Activated CD4-positive, alpha-beta T cell treated with anti-CD3 and anti-CD28 coated beads, Interleukin-2, amount 50 U/mL, for 4 hours (primary cell): Measurements from ENCODE around the gene PLEKHG1.

Experiments used
- DNase-seq, 2 experiments: peaks; one replicate each; pipeline ENCODE4 v3.0.0-alpha.2; 2020

The PLEKHG1 gene

DNA sequence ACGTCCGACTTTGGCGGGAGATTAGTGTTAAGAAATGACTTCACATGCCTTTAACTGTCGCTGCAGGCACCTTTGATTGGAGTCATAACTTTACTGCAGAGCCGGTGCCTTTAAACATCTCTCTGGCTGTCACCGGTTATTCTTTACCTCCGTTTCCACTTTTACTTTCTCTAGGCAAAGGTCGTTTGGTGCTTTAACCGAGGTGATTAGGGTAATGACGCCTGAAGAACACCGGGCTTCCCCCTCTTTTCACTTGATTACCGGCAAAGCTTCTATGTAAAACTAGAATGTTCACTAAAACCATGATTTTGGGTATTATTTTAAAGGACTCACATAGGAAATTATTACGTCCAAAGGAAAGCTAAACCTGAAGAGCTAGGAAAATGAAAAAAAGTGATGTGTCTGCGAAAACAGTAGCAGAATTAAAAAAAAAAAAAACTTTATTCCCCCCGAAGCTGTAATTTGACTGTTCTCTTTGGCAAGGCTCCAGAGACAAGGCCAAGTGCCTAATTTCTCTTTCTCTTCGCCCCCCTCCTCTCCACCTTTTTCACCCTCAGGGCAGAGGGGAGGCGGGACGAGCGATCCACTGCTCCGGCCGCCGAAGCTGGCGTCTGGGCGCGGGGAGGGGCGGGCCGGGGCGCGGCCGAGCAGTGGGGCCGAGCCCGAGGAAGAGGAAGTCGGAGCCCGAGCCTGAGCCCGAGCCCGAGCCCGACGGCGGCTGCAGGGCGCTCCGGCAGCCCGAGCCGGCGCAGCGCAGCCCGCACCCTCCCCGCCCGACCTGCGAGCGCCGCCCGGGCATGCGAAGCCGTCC, at the start of gene PLEKHG1:
PLEKHG1 (plus strand) TSS at position 687 of the 811 bp plus-strand sequence. CDS start 133,797 bp downstream, outside the sequence.
- DNase-seq, result peak; percentile 27 to 28

DNA sequence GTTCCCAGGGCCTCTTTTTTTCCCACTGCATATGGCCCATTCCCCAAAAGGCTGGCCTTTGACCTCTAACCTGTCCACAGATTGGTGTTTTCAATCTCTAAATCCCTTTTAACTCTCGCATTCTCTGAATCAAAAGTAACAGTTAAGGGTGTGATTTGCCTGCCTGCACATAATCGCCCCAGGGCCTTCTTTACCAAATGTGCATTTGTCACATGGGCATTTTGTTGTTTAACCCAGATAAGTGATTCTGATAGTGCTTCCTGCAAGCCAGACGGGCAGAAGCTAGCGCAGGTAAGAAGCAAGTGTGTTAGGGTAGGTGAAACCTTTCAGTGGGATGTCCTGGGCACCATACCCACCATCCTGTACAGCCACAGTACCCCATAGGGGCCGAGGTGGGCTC, 49.4 kb upstream of the PLEKHG1 start:
- DNase-seq, result no peak

DNA sequence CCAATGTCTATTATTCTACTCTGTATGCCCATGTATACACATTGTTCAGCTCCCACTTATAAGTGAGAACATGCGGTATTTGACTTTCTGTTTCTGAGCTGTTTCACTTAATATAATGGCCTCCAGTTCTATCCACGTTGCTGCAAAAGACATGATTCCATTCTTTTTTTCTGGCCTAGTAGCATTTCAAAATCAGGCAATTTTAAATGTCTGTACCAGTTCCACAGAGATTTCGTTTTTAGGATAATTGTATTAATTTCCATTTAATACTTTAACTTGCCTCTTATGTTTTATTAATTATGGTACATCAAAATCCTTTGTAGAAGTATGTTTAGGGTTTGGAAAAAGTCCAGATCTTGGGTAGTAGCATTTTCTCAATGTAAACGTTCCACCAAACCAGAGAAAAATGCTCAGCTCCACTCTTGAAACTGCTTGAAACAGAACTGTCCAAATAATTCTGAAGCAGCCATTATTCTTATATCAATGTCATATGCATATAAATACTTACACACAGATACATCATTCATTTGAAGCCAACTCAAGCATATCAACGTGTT, 42.6 kb upstream of the PLEKHG1 start:
- no peak for DNase-seq

DNA sequence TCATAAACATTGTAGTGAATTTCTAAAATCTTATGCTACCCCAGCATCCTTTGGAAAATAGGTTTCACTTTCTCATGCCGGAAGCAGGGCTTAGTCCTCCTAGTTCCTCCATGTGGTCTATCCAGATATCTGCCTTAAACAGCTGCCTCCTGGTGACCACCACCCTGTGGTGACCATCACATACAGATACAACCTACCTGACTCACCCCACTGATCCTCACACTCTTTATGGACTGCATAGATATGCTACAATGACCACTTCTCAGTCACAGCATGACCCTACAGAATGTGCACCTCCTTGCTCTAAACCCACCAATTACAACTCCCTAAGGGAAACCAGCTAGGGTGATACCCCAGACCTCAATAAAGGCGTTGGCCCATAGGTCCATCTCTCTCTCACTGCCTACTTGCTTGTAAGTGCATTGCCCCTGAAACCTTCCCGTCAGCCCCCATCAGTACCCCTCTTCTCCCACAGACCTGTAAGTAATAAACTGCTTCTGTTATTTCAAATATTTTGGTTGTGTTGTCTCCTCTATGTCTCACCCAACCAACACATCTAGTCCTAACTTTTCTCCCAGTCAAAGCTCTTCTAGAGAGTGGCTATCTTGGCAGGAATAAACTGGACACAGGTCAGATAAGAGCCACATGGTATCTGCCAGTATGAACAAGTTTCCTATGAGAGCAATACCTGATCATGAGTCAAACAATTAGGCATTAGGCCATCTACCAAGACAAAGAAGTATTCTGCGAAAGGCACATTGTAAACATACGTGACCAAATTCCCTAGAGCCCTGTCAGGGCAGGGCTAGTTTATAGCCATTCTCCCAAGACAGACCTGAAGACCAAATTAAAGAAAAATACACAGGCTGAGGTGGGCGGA, 39.4 kb upstream of the PLEKHG1 start:
- DNase-seq, result no peak

DNA sequence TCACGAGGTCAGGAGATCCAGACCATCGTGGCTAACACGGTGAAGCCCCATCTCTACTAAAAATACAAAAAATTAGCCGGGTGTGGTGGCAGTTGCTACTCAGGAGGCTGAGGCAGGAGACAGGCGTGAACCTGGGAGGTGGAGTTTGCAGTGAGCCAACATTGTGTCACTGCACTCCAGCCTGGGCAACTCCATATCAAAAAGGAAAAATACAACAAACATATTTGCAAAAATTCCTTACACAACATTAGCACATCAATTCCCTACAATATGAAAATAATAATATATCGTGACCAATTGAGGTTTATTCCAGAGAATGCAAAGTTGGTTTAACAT, 38.8 kb upstream of the PLEKHG1 start:
- DNase-seq, result no peak

DNA sequence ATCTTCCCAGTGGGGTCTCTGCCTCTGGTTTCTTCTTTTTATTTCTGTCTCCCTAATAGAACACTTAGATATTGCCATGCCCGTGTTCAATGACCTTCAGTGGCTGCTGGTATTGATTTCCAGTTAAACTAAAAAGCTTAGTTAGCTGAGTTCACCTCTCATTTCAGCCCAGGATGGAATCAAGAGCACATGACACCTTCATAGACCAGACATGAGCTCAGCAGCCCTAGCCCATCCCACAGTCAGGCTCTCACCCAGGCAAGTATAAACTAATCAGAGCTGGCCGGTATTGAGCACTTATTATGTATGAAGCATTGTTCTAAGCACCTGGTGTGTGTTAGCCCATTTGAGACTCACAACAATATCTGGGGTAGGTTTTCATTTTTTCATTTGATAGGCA, 33.7 kb upstream of the PLEKHG1 start:
- no peak for DNase-seq

DNA sequence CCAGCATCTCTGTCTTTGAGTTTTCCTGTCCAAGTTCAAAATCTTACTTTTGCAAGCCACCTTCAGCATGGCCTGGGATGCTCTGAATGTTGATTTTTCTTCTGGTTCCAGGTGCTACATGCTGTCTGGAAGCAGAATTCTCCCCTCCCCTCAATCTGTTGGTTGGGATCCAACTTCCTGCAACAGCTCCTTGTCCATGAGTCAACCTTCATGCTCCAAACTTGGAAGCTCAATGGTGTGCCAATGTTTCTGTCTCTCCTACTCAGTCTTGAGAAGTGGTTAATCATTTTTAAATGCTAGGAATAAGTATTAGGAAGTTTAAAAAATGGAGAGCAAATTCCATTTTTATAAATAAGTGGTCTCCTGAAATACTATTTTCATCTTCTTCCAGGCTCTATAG, 33.2 kb upstream of the PLEKHG1 start:
- DNase-seq, result no peak

DNA sequence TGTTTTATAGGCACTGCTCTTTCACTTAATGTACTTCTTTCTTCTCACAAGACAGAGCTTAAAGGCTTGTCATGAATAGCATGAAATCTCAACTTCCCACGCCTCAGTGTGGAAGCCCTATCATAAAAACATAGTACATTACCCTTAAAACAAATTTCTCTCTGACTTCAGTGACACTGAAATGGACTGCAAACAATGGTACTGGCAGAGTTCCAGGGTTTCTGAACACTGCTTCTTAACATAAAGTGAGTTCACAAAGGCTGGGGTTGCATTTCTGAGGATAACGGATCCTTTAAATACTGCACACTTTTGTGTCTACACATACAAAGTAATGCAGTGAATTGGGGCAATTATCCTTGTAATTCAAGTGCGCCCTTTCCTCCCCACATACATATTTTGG, 32.3 kb upstream of the PLEKHG1 start:
- no peak for DNase-seq

DNA sequence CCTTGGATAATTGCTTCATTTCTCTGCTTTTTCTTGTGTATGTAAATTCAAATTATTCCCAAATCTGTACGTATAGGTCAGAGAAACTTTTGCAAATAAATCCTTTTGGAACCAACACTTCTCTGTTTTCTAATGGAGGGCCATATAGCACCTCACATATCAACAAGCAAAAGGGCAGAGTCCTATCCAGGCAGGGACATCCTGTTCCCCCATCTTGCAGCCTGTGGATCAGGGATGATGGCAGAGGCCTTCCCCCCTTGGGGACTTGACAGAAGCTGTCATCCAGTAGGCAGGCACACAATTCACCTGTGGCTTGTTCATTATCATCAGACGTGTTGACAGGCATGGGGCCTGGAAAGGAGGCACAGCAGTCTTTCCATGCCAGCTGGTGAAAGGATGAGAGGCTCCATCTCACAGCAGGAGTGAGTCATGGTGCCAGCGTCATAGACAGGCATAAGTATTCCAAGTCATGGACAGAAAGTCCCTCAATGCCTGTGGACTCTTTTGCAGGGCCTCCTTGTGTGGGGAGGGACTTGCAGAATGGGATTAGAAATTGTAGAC, 31.8 kb upstream of the PLEKHG1 start:
- no peak for DNase-seq

DNA sequence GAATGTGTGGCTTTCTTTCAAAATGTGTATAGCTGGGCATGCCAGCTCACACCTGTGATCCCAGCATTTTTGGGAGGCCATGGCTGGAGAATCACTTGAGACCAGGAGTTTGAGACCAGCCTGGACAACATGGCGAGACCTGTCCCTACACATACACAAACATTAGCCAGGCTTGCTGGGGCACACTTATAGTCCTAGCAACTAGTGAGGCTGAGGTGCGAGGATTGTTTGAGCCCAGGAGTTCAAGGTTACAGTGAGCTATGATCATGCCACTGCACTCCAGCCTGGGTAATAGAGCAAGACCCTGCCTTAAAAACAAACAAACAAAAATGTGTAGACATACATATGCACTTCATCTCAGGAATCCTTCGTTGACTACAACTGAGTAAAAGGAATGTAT, 31.1 kb upstream of the PLEKHG1 start:
- no peak for DNase-seq

DNA sequence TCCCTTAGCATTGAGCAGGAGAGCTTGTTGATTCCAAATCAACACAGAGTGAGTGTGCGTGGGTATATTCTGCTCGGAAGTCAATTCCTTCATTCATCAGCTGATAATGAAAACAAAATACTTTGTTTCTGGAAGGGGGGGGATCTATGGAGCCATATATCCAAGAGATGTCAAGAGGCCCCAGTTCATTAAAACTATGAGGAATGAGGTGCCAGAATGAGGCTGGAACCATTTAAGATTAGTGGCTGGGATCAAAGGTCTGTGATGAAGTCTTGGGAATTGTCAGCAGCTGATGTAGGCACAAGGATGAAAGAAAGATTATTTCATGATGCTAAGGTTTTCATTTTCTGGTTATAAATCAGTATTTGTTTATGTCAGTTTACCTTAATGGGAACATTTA, 30.5 kb upstream of the PLEKHG1 start:
- no peak for DNase-seq

DNA sequence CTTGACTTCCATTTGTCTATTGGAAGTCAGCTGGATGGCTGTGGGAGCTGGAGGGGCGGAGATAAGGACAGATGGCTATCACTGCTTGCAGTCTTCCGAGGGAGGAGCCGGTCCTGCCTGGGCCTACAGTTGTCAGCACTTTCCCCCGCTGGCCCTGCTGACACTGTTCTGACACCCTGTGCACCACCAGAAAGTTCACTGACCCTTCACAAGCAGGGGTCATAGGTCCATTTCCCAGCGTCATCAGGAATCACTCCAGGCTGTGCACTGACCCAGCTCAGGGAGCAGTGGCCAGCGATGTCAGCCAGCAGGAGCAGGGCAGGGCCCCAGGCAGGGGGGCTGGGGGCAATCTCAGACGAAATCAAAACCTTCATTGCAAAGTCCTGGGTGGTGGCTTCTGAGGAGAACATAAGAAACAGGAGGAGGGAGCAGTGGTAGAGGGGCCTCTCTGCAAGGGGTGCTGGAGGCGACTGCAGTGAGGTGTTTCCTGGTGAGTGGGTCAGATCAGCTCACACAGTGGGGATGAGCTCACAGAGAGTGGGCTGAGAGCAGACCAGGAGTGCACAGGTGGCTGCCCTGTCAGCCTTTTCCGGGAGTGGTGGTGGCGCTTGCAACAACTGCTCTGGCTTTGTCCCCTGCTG, 26.5 kb upstream of the PLEKHG1 start:
- DNase-seq, result no peak

DNA sequence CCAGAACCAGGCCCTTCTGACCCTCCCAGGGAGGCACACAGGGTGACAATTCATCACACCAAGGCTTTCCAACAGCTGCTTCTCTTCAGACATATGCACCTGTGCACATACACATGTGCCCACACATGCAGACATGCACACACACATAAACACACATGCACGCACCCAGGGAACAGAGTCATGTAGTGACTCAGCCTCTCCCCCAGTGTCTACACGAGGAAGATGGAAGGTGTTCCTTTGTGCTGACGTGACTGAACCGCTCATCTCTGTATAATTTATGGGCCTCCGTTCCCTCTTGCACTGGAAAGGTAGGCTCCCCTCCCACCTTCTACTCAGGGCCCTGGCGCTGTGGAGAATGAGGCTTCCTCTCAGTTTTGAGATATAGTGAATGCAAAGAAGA, 23.8 kb upstream of the PLEKHG1 start:
- no peak for DNase-seq

DNA sequence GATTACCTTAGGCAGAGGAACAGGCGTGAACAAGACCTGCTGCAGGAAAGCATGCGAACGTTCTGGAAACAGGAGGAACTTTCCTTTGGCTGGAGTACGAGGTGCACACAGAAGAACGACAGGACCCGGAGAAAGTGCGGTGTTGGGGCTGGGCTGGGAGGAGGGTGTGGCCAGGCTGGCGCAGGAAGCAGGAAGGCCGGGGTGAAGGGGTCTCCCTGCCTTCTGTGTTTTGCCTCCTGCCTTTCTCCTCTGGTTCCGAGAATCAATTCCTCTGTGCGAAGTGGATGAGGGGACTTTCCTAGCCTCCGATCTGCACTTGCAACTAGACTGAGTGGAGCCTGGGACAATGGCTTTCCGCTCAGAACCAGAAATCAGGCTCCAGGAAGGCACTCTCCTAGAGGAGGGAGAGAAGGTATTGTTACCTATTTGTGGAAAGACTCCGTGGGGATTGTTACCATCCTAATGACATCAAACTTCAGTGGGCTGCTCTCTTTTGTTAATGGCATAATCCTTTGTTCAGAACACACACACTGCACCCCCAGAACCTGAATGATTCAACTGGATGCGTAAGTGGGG, 22.9 kb upstream of the PLEKHG1 start:
- DNase-seq, result no peak

DNA sequence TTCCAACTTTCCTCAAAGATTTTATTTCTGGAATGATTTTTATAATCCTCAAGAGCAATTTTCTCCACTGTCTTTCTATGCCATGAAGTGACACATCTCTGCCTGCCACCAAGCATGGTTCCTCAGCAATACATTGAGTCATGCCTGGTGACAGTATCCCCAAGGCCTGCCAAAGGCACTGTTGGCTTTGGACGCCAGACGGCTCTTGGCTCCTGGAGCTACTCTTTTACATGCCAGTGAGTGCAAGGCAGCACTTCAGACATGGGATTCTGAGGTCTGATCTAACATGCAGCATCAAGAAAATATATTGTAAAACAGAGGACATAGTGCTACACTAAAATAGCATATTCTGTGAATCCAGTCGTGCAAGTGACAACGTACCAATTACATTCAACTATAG, 20.1 kb upstream of the PLEKHG1 start:
- no peak for DNase-seq

DNA sequence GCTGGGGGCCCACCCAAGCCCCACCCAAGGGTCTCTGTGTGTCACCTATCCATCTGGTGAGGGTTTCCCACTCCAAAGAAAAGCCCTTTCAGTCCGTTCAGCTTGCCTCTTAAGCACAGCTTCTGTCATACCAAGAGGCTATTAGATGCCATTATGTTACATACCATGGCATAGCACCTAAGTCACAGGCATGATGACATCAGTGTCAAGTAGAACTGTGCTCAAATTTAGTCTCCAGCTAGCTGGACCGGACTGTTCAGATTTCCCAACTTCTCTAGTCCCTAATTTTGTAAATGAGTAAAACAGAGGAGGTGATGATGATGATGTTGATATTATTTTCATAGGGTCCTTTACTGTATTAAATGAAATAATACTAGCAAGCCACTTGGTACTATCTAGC, 19.2 kb upstream of the PLEKHG1 start:
- DNase-seq, result no peak

DNA sequence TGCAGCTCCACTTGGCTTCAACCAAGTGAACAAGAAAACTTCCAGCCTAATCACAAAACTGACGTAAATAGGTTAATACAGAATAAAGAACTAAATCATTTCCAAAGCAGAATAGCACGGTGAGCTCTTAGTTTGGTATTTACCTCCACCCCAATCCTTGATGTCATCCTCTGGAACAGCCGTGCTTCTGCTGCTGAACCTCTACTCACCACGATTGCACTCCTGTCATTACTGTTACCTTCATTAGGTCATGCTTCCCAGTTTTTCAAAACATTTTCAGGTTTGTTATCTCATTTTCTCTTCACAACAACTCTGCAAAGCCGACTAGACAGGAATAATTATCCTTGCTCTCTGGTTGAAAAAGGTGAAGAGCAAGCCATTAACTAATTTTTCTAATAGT, 15.6 kb upstream of the PLEKHG1 start:
- no peak for DNase-seq

DNA sequence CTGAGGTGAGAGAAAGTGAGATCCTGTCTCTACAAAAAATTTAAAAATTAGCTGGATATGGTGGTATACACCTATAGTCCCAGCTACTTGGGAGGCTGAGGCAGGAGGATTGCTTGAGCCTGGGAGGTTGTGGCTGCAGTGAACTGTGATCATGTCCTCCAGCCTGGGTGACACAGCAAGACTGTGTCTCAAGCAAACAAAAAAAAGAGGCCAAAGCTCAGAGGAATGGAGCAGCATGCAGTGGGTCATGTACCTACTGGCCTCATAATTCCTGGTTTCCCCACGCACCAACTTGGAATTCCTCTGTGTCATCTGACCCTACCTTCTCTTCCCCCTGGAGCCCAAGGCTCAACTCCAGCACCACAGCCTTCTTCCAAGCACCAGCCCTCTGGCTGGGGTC, 15.1 kb upstream of the PLEKHG1 start:
- DNase-seq, result no peak

DNA sequence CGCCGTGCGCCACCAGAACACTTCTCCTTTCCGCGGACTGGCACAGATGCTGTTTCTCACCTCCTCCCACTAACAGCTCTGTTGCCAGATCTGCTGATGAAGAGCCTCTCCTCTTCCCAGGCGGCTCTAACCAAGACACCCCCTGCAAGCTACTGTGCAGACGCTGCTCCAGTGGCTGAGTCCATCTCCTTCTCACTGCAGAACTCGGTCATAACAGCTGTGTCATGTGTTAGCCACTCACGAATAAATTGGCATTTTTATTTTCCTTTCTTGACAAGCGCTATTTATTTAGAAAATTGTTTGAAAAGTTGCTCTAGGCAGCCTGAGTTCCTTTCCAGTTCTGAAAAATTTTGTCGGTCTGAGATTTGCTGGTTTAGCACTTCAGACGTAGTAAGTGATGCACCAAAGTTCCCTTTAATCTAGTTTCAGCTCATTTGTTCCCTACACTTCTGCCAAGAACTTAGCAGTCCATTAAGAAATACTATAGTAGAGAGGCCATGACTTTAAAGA, 12.8 kb upstream of the PLEKHG1 start:
- DNase-seq, result no peak

DNA sequence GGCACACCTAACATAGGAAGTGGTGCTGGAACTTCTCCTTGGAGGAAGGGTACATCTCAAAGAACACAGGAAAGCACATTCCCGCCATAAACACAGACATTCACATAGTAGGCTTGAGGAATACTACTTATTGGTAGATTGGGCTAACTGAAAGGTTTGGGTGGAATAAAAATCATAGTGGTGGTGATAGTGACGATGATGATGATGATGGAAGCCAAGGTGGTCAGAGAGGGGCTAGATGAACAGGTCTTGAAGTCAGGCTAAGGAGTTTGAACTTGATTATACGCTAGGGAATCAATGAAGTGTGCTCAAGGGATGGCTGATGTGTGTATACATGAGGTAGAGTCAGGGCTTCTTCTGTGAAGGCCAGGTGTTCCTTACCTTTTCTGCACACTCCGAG, 12.0 kb upstream of the PLEKHG1 start:
- no peak for DNase-seq

DNA sequence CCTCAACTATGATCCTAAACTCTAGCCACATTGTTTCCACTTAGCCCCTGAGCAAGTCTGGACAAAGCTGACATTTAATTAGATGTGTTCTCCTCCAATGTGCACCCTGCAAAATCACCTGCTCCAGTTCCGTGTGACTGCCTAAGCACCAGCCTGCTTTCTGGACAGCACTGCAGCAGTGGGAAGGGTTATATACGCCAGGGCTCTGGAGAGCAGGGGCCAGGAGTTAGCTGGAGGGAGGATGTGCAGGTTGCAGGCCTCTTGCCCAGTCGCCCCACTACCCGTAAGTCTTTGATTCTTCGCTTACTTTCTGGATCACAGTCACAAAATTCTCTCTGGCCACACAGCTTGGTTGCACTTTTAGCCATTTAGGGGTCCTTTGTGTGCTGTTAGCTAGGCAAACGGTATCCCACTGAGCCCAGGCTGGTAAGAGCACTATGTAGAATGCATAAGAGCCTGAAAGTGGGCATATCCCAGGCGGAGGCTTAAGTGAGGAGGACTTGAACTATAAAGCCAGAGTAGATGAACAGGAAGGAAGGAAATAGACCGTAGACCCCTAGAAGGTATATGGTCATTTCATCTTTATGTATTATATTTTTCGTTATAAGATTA, 10.7 kb upstream of the PLEKHG1 start:
- DNase-seq, result no peak

DNA sequence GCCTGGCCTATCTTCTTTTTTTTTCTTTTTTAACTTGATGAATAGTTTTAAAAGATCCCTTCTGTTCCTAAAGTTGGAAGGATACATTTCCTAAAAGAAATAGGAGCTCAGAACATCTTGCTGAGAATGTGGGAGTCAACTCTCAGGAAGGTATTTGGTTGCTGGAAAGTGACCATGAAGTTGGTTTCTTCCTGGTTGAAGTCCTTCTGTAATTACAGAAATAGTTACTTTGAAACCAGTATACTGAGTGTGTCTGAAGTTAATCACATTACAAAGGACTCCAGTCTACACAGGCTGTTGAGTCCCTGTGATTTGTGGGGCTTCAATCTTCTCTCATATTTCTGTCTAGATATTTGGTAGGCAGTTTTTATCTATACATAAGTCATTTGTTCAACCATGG, 9.8 kb upstream of the PLEKHG1 start:
- no peak for DNase-seq
